Type B pancreatic cell (in vitro differentiated cells): ENCODE measurements around the gene SPACA4. TPM values are rescaled to one million over a fixed set of nuclear protein-coding genes. Genes with fewer than 3 reads are reported as not detected.

ENCODE experiments used
- DNase-seq: peaks from one replicate; pipeline ENCODE4 v3.0.0; 2021; ENCODE audit warnings: mixed read lengths; ENCODE audit not compliant: unreplicated experiment; ENCODE audit errors: extremely low spot score
- H3K27ac Mint-ChIP-seq: 2 replicates; pipeline ENCODE4 v1.8.0; 2021; ENCODE audit warnings: mild to moderate bottlenecking, mixed read lengths
- H3K27me3 Mint-ChIP-seq: 2 replicates; pipeline ENCODE4 v1.8.0; 2021; ENCODE audit warnings: mixed read lengths
- H3K36me3 Mint-ChIP-seq: 2 replicates; pipeline ENCODE4 v1.8.0; 2021; ENCODE audit warnings: mixed read lengths
- H3K4me1 Mint-ChIP-seq: one replicate; pipeline ENCODE4 v1.8.0; 2021; ENCODE audit warnings: mixed read lengths; ENCODE audit not compliant: unreplicated experiment
- H3K4me3 Mint-ChIP-seq: 2 replicates; pipeline ENCODE4 v1.8.0; 2021; ENCODE audit warnings: mild to moderate bottlenecking, mixed read lengths
- H3K9me3 Mint-ChIP-seq: 2 replicates; pipeline ENCODE4 v1.8.0; 2021; ENCODE audit warnings: mixed read lengths
- CTCF ChIP-seq: fragments of 200-600 bp; sonication (generic); conservative IDR thresholded peaks from 2 replicates; pipeline ENCODE4 v1.5.0; 2021; ENCODE audit warnings: antibody characterized with exemption, mild to moderate bottlenecking
- total RNA-seq: library from RNA; stranded (reverse); gene quantifications from 2 replicates; pipeline ENCODE4 v1.2.1, GENCODE V29; 2021; ENCODE audit warnings: low replicate concordance

The SPACA4 gene
- total RNA-seq, 1 donor from 2014 or later, result not detected

- DNase-seq, result no peak
- TF ChIP-seq CTCF, result no peak
- no peaks in the 10 kb centered on the region for H3K27me3 Mint-ChIP-seq
- no peaks in the 10 kb centered on the region for H3K9me3 Mint-ChIP-seq
- no peaks in the 10 kb centered on the region for H3K36me3 Mint-ChIP-seq
- H3K4me3 Mint-ChIP-seq, result no peak overlapping the region
- no peak overlapping the region for H3K27ac Mint-ChIP-seq
- no peaks in the 10 kb centered on the region for H3K4me1 Mint-ChIP-seq
These were observed 815 bp downstream of the SPACA4 start for GRCh38 chr19:48607359-48607755.

GRCh38 chr19:48608798-48609263 is 2.3 kb downstream of the SPACA4 start:
- Mint-ChIP-seq H3K27ac (no peak overlapping the region), H3K36me3 (peaks cover 2% of the 10 kb centered on the region), H3K4me3 (no peak overlapping the region), H3K4me1 (peaks cover 3% of the 10 kb centered on the region), H3K27me3 (no peaks in the 10 kb centered on the region), H3K9me3 (no peaks in the 10 kb centered on the region)
- DNase-seq, result no peak
- peak; percentile 59 for TF ChIP-seq CTCF

GRCh38 chr19:48609571-48610108 is 3.1 kb downstream of the SPACA4 start:
- no peak overlapping the region for H3K4me3 Mint-ChIP-seq
- peaks cover 9% of the 10 kb centered on the region for H3K4me1 Mint-ChIP-seq
- no peak for DNase-seq
- peaks cover 5% of the 10 kb centered on the region for H3K36me3 Mint-ChIP-seq
- TF ChIP-seq CTCF, result no peak
- no peak overlapping the region for H3K27ac Mint-ChIP-seq
- H3K27me3 Mint-ChIP-seq, result no peaks in the 10 kb centered on the region
- no peaks in the 10 kb centered on the region for H3K9me3 Mint-ChIP-seq

- Mint-ChIP-seq H3K9me3 (no peaks in the 10 kb centered on the region), H3K4me1 (peaks cover 12% of the 10 kb centered on the region), H3K27me3 (no peaks in the 10 kb centered on the region), H3K4me3 (no peak overlapping the region), H3K27ac (peak overlapping the region; percentile 68), H3K36me3 (peaks cover 5% of the 10 kb centered on the region)
- TF ChIP-seq CTCF, result no peak
- no peak for DNase-seq
These were observed 5.3 kb downstream of the SPACA4 start for GRCh38 chr19:48611872-48612271.

GRCh38 chr19:48613024-48613851 is 6.7 kb downstream of the SPACA4 start:
- Mint-ChIP-seq H3K9me3 (no peaks in the 10 kb centered on the region), H3K4me1 (peaks cover 12% of the 10 kb centered on the region), H3K27ac (peak overlapping the region; percentile 82), H3K27me3 (no peaks in the 10 kb centered on the region), H3K4me3 (peak overlapping the region; percentile 20), H3K36me3 (peaks cover 8% of the 10 kb centered on the region)
- no peak for TF ChIP-seq CTCF
- no peak for DNase-seq
